Panc1 (cell line): ENCODE measurements around the gene CTDSP2.

Source experiments
- CTCF ChIP-seq: fragments of 450-650 bp; IDR thresholded peaks from 2 replicates; pipeline ENCODE4 v1.5.1; 2017; ENCODE audit warnings: mild to moderate bottlenecking
- POLR2AphosphoS5 ChIP-seq: IDR thresholded peaks from 2 replicates; pipeline ENCODE4 v1.6.1; 2012; ENCODE audit warnings: mild to moderate bottlenecking, low read depth, low read length, moderate library complexity
- REST ChIP-seq, 2 experiments: IDR thresholded peaks; 2 replicates each; pipeline ENCODE4 v1.6.1; 2011 to 2012; ENCODE audit warnings: low read depth in 2 of 2, control low read depth in 1 of 2, low read length in 1 of 2, mild to moderate bottlenecking in 1 of 2, moderate library complexity in 1 of 2; ENCODE audit not compliant: insufficient read depth in 1 of 2

GRCh38 chr12:57888409-57889157, 42.1 kb upstream of the CTDSP2 start:
- no peak for TF ChIP-seq CTCF
- no peak for TF ChIP-seq REST (IDR thresholded peaks at IDR 0.05; ENCODE audit: insufficient read depth in 1 of 2, low read depth in 2 of 2, low read length in 1 of 2)
- no peak for TF ChIP-seq POLR2AphosphoS5
